HG02571 (cell line): Measurements from ENCODE around the gene NPHP4.

Experiments used
- ATAC-seq: cut with Tn5 transposase; IDR thresholded peaks from one replicate; pipeline ENCODE4 v1.9.1; 2021; ENCODE audit warnings: mild to moderate bottlenecking, moderate library complexity; ENCODE audit not compliant: unreplicated experiment

The NPHP4 gene

GRCh38 chr1:5839161-5839880, 152.9 kb downstream of the NPHP4 start:
- no peak for ATAC-seq

GRCh38 chr1:5837976-5838653, 154.1 kb downstream of the NPHP4 start:
- no peak for ATAC-seq

GRCh38 chr1:5836776-5837440, 155.3 kb downstream of the NPHP4 start:
- no peak for ATAC-seq

GRCh38 chr1:5835179-5835562, 157.1 kb downstream of the NPHP4 start:
- no peak for ATAC-seq

- no peak for ATAC-seq
Observed at GRCh38 chr1:5834477-5835178, 157.6 kb downstream of the NPHP4 start.

GRCh38 chr1:5833911-5834310, 158.3 kb downstream of the NPHP4 start:
- ATAC-seq: no peak

- no peak for ATAC-seq
Observed at GRCh38 chr1:5832916-5833895, 159.0 kb downstream of the NPHP4 start.

- ATAC-seq: no peak
Observed at GRCh38 chr1:5831600-5832335, 160.5 kb downstream of the NPHP4 start.

- ATAC-seq: no peak
Observed at GRCh38 chr1:5830771-5831599, 161.2 kb downstream of the NPHP4 start.

GRCh38 chr1:5829414-5829813, 162.8 kb downstream of the NPHP4 start:
- no peak for ATAC-seq

- no peak for ATAC-seq
Observed at GRCh38 chr1:5828308-5828935, 163.8 kb downstream of the NPHP4 start.

- no peak for ATAC-seq
Observed at GRCh38 chr1:5827516-5827915, 164.7 kb downstream of the NPHP4 start.

GRCh38 chr1:5826601-5827000, 165.6 kb downstream of the NPHP4 start:
- ATAC-seq: no peak

GRCh38 chr1:5822726-5823125, 169.5 kb downstream of the NPHP4 start:
- ATAC-seq: no peak

- ATAC-seq: no peak
Observed at GRCh38 chr1:5822266-5822665, 170.0 kb downstream of the NPHP4 start.

- no peak for ATAC-seq
Observed at GRCh38 chr1:5821540-5822176, 170.6 kb downstream of the NPHP4 start.

GRCh38 chr1:5820026-5820421, 172.2 kb downstream of the NPHP4 start:
- no peak for ATAC-seq
